ENCODE data around the gene TEX44. TPM values are rescaled to one million over a fixed set of nuclear protein-coding genes. Genes with fewer than 3 reads are reported as not detected.

TEX44 gene
- total and polyA plus RNA-seq, 9 of the 15 experiments (the other 6 are each of a cell fraction or from before 2014, with no cell fraction given): not detected

- ATAC-seq (peak; percentile 56), FAIRE-seq (no peak), DNase-seq (ENCODE audit: extremely low read depth in 1 of 4, low spot score in 3 of 4) (peak in 3 of 4 experiments; percentile 23 to 41 (median 26))
- Histone ChIP-seq H4K20me1 (replicated peaks; ENCODE audit: control insufficient read depth, insufficient read depth, low read length) (no peaks in the 10 kb centered on the region), H3K4me3 (no peak overlapping the region), H3K27ac (ENCODE audit: extremely low read depth, low read depth, low read length) (no peak overlapping the region), H3K27me3 (ENCODE audit: control insufficient read depth in 2 of 2, insufficient read depth in 2 of 2, low read length in 2 of 2) (no peaks in the 10 kb centered on the region), H3K9ac (ENCODE audit: insufficient read depth in 1 of 2, low read depth in 2 of 2, low read length in 2 of 2) (no peak overlapping the region), H3K4me2 (ENCODE audit: insufficient read depth, low read length) (no peak overlapping the region), H3K4me1 (replicated peaks in 1 of 2; ENCODE audit: control insufficient read depth in 2 of 2, insufficient read depth in 2 of 2, low read length in 2 of 2) (peaks cover 6 to 15% of the 10 kb centered on the region in 2 experiments; a peak in 4 of 5 replicates), H3K9me1 (ENCODE audit: control insufficient read depth, insufficient read depth, low read length) (no peaks in the 10 kb centered on the region), H3K9me3 (replicated peaks; ENCODE audit: control insufficient read depth, insufficient read depth, low read depth, low read length) (no peaks in the 10 kb centered on the region), H3K36me3 (ENCODE audit: control insufficient read depth, insufficient read depth, low read length) (no peaks in the 10 kb centered on the region), H3K79me2 (ENCODE audit: control insufficient read depth, insufficient read depth, low read length) (no peaks in the 10 kb centered on the region), H2AFZ (ENCODE audit: low read depth, low read length) (peak overlapping the region; percentile 70)
- in situ Hi-C loops (cut with MboI) (no loop called here), intact Hi-C loops (cut with micrococcal nuclease) (no loop called here)
- ChIA-PET POLR2A (no interaction called here), CTCF (ENCODE audit: low intra/inter-chr PET ratio) (no interaction called here)
- WGBS (ENCODE audit: insufficient coverage, low coverage, missing lambda C conversion rate): 43% methylated on average over 8 of the region's 11 CpGs
- no TSS peak for BruUV-seq (replicated peaks)
- peak; percentile 37; the same call in 1 of the 2 replicates for TF ChIP-seq USF1 (CRISPR knock-in tag; IDR thresholded peaks at IDR 0.05)
- TF ChIP-seq MGA (IDR thresholded peaks at IDR 0.05): no peak
- TF ChIP-seq POLR2B (IDR thresholded peaks at IDR 0.05; ENCODE audit: low read depth, partially characterized antibody): no peak
- no peak for TF ChIP-seq PPARD (CRISPR knock-in tag; IDR thresholded peaks at IDR 0.05)
- peak; percentile 74 for TF ChIP-seq MAX (CRISPR knock-in tag; IDR thresholded peaks at IDR 0.05)
- TF ChIP-seq SMARCC2 (IDR thresholded peaks at IDR 0.05; ENCODE audit: low read depth): no peak
- no peak for TF ChIP-seq ZNF77 (CRISPR knock-in tag; IDR thresholded peaks at IDR 0.05)
- TF ChIP-seq BRD9 (IDR thresholded peaks at IDR 0.05; ENCODE audit: low read depth, partially characterized antibody): no peak
- TF ChIP-seq MEIS2 (IDR thresholded peaks at IDR 0.05; ENCODE audit: partially characterized antibody): no peak
- no peak for TF ChIP-seq ZC3H11A (IDR thresholded peaks at IDR 0.05; ENCODE audit: low read depth, low read length)
- peak; percentile 94 for TF ChIP-seq BHLHE40 (IDR thresholded peaks at IDR 0.05; ENCODE audit: low read length)
Measured at GRCh38 chr2:231640641-231641111, 48.0 kb downstream of the TEX44 start.
